Suprapubic skin (tissue), 4 donors: ENCODE data around the gene ITPR2. TPM values are rescaled to one million over a fixed set of nuclear protein-coding genes. Genes with fewer than 3 reads are reported as not detected.

Source experiments
- DNase-seq, 2 donors: peaks; one replicate each; pipeline ENCODE4 v3.0.0-alpha.2; 2019; ENCODE audit warnings: low spot score in 2 of 2
- H3K27ac ChIP-seq: fragments of 200-600 bp; sonication (generic); one replicate; pipeline ENCODE4 v1.5.1; 2019
- H3K27me3 ChIP-seq: fragments of 200-600 bp; sonication (generic); one replicate; pipeline ENCODE4 v1.5.1; 2019
- H3K36me3 ChIP-seq: fragments of 200-600 bp; sonication (generic); one replicate; pipeline ENCODE4 v1.5.1; 2019
- H3K4me1 ChIP-seq: fragments of 200-600 bp; sonication (generic); one replicate; pipeline ENCODE4 v1.5.1; 2019
- H3K4me3 ChIP-seq: fragments of 200-600 bp; sonication (generic); one replicate; pipeline ENCODE4 v1.5.1; 2019; ENCODE audit warnings: mild to moderate bottlenecking
- H3K9me3 ChIP-seq: fragments of 200-600 bp; sonication (generic); one replicate; pipeline ENCODE4 v1.5.1; 2019
- EP300 ChIP-seq: sonication (generic); formaldehyde crosslinking; IDR thresholded peaks from one replicate; pipeline ENCODE4 v1.6.1; 2017; ENCODE audit warnings: antibody characterized with exemption
- POLR2A ChIP-seq, 2 donors: fragments of 450-650 bp; IDR thresholded peaks; one replicate each; pipeline ENCODE4 v1.6.1; 2017; ENCODE audit warnings: antibody characterized with exemption in 2 of 2, mild to moderate bottlenecking in 2 of 2, moderate library complexity in 2 of 2
- POLR2AphosphoS5 ChIP-seq, 3 donors: sonication (generic); formaldehyde crosslinking; IDR thresholded peaks; one replicate each; pipeline ENCODE4 v1.6.1; 2017; ENCODE audit warnings: antibody characterized with exemption in 3 of 3
- WGBS: methylation state at CpG from one replicate; pipeline ENCODE4 v1.1.5; 2018; 5-methylcytosine and 5-hydroxymethylcytosine counted together
- total RNA-seq, 4 donors: library from RNA; depleted of rRNA; stranded (reverse); fragments of >200 nt; gene quantifications; one replicate each; pipeline ENCODE4 v1.1.0, GENCODE V29; 2016
- TF ChIP-seq, protein P1 (sequence below), 2 donors: fragments of 200-600 bp in 1 of 2; fragments of 450-650 bp in 1 of 2; sonication (generic) in 1 of 2; IDR thresholded peaks; one replicate each; pipeline ENCODE4 v1.5.1; 2016 to 2019; ENCODE audit warnings: antibody characterized with exemption in 2 of 2, mild to moderate bottlenecking in 1 of 2, moderate library complexity in 1 of 2

The ITPR2 gene
- total RNA-seq, 4 donors from 2014 or later = 59.6 to 159 (median 72.1) TPM

- Histone ChIP-seq H3K4me1 (no peaks in the 10 kb centered on the region), H3K9me3 (no peaks in the 10 kb centered on the region), H3K27ac (no peak overlapping the region), H3K36me3 (no peaks in the 10 kb centered on the region), H3K4me3 (no peak overlapping the region), H3K27me3 (no peaks in the 10 kb centered on the region)
- TF ChIP-seq, protein P1, sequence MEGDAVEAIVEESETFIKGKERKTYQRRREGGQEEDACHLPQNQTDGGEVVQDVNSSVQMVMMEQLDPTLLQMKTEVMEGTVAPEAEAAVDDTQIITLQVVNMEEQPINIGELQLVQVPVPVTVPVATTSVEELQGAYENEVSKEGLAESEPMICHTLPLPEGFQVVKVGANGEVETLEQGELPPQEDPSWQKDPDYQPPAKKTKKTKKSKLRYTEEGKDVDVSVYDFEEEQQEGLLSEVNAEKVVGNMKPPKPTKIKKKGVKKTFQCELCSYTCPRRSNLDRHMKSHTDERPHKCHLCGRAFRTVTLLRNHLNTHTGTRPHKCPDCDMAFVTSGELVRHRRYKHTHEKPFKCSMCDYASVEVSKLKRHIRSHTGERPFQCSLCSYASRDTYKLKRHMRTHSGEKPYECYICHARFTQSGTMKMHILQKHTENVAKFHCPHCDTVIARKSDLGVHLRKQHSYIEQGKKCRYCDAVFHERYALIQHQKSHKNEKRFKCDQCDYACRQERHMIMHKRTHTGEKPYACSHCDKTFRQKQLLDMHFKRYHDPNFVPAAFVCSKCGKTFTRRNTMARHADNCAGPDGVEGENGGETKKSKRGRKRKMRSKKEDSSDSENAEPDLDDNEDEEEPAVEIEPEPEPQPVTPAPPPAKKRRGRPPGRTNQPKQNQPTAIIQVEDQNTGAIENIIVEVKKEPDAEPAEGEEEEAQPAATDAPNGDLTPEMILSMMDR (IDR thresholded peaks at IDR 0.05) = no peak
- DNase-seq = no peak
- WGBS = 96% methylated on average over 2 of the region's 2 CpGs
Measured at GRCh38 chr12:26304273-26304672, 528.7 kb downstream of the ITPR2 start.

- TF ChIP-seq, protein P1 (IDR thresholded peaks at IDR 0.05) = no peak
- no peak for TF ChIP-seq POLR2AphosphoS5 (IDR thresholded peaks at IDR 0.05)
- no peak for TF ChIP-seq POLR2A (IDR thresholded peaks at IDR 0.05)
- no peak for TF ChIP-seq EP300
- DNase-seq = no peak
- 95% methylated on average over 1 of the region's 1 CpG for WGBS
Measured at GRCh38 chr12:26303418-26303817, 529.6 kb downstream of the ITPR2 start.

GRCh38 chr12:26302776-26303175 is 530.2 kb downstream of the ITPR2 start:
- Histone ChIP-seq H3K4me1 (peaks cover 11% of the 10 kb centered on the region), H3K27ac (no peak overlapping the region), H3K36me3 (no peaks in the 10 kb centered on the region), H3K9me3 (no peaks in the 10 kb centered on the region), H3K27me3 (no peaks in the 10 kb centered on the region), H3K4me3 (no peak overlapping the region)
- 88% methylated on average over 3 of the region's 3 CpGs for WGBS
- DNase-seq = no peak
- TF ChIP-seq POLR2AphosphoS5 (IDR thresholded peaks at IDR 0.05) = no peak
- TF ChIP-seq EP300 = no peak
- TF ChIP-seq, protein P1 (IDR thresholded peaks at IDR 0.05) = no peak
- TF ChIP-seq POLR2A (IDR thresholded peaks at IDR 0.05) = no peak

More at GRCh38 chr12:26303418-26303817, 529.6 kb downstream of the ITPR2 start:
- H3K4me1 ChIP-seq = peaks cover 7% of the 10 kb centered on the region
- no peaks in the 10 kb centered on the region for H3K36me3 ChIP-seq
- H3K4me3 ChIP-seq = no peak overlapping the region
- H3K27me3 ChIP-seq = no peaks in the 10 kb centered on the region
- H3K9me3 ChIP-seq = no peaks in the 10 kb centered on the region
- no peak overlapping the region for H3K27ac ChIP-seq

GRCh38 chr12:26299751-26300150 is 533.2 kb downstream of the ITPR2 start:
- WGBS = 91% methylated on average over 1 of the region's 1 CpG

DNA sequence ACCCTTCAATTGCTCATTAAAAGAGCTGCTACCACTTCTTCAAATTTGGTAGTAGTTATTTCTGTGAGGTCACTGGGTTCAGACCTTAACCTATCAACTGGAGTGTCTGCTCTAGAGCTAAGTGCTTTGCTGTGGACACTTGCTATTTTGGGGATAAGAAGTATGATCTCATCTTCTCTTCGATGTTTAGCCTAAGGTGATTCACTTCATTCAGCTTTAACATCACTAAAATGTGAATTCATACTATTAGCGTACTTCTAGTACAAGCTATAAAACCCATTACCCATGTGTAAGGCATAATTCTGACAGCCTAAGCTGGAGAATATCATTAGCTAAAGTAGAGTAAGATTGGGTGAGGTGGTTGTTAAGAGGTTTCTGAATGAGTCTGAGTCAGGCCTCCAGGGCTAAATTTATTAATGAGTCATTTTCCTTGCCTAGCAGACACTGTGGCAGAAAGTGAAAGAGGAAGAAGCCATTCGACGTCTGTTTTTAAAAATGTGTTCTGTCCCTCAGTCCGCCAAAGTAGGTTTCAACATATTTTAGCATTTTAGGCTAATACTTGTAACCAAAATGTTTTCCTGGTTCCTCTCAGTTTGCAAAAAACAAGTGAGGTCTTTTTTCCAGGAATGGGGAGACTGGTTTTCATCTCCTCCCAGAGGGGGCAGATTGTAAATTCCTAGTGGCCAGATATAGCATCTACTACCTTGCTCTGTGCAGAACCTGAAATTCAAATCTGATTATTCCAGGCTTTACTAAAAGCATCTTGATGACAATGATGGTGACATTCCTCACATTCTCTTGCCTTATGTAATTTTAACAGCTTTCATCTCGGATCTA is 534.0 kb downstream of the ITPR2 start:
- H3K4me3 ChIP-seq = peak overlapping the region; percentile 29
- no peaks in the 10 kb centered on the region for H3K27me3 ChIP-seq
- WGBS = 19% methylated on average over 6 of the region's 6 CpGs
- no peak for TF ChIP-seq POLR2AphosphoS5 (IDR thresholded peaks at IDR 0.05)
- TF ChIP-seq EP300 = no peak
- TF ChIP-seq, protein P1 (IDR thresholded peaks at IDR 0.05) = peak in 1 of 2 donors; percentile 10
- TF ChIP-seq POLR2A (IDR thresholded peaks at IDR 0.05) = no peak
- no peaks in the 10 kb centered on the region for H3K36me3 ChIP-seq
- no peaks in the 10 kb centered on the region for H3K9me3 ChIP-seq
- peak overlapping the region; percentile 42 for H3K27ac ChIP-seq
- H3K4me1 ChIP-seq = peaks cover 11% of the 10 kb centered on the region
- DNase-seq = no peak

More at GRCh38 chr12:26299751-26300150, 533.2 kb downstream of the ITPR2 start:
- Histone ChIP-seq H3K9me3 (no peaks in the 10 kb centered on the region), H3K4me1 (peaks cover 11% of the 10 kb centered on the region), H3K27me3 (no peaks in the 10 kb centered on the region), H3K4me3 (no peak overlapping the region), H3K27ac (peak overlapping the region; percentile 42), H3K36me3 (no peaks in the 10 kb centered on the region)
- DNase-seq = no peak
- TF ChIP-seq POLR2A (IDR thresholded peaks at IDR 0.05) (no peak), EP300 (no peak), POLR2AphosphoS5 (IDR thresholded peaks at IDR 0.05) (no peak)
- TF ChIP-seq, protein P1 (IDR thresholded peaks at IDR 0.05) = no peak
